AG04449 (cell line): ENCODE measurements around the gene ITGB6.
"Not testable (repeated sequence)": the region's sequence is repeated elsewhere in the genome, so short reads cannot be mapped to it uniquely, and the experiment has no call there.

Source experiments
- CTCF ChIA-PET: fragments of 350-600 bp; formaldehyde crosslinking; extraction: SDS; loops from one replicate; lab custom pipeline; 2021; ENCODE audit warnings: antibody characterized with exemption; lab: Yijun Ruan, JAX
- POLR2A ChIA-PET: fragments of 400-600, 350-600 bp; formaldehyde crosslinking; extraction: SDS; loops from one replicate; lab custom pipeline; 2020; ENCODE audit warnings: antibody characterized with exemption, inconsistent platforms; lab: Yijun Ruan, JAX
- DNase-seq: peaks from one replicate; pipeline ENCODE4 v3.0.0-alpha.2; 2010; ENCODE audit warnings: low read depth, low spot score
- H3K4me3 ChIP-seq: 2 replicates; pipeline ENCODE4 v1.5.1; 2011; ENCODE audit warnings: low read depth, mild to moderate bottlenecking, control low read depth, low read length
- CTCF ChIP-seq: IDR thresholded peaks from one replicate; pipeline ENCODE4 v1.5.1; 2011; ENCODE audit warnings: mild to moderate bottlenecking, moderate library complexity, low read length, control low read depth, inconsistent platforms; ENCODE audit not compliant: insufficient read depth; ENCODE audit errors: missing control alignments

Gene ITGB6

DNA sequence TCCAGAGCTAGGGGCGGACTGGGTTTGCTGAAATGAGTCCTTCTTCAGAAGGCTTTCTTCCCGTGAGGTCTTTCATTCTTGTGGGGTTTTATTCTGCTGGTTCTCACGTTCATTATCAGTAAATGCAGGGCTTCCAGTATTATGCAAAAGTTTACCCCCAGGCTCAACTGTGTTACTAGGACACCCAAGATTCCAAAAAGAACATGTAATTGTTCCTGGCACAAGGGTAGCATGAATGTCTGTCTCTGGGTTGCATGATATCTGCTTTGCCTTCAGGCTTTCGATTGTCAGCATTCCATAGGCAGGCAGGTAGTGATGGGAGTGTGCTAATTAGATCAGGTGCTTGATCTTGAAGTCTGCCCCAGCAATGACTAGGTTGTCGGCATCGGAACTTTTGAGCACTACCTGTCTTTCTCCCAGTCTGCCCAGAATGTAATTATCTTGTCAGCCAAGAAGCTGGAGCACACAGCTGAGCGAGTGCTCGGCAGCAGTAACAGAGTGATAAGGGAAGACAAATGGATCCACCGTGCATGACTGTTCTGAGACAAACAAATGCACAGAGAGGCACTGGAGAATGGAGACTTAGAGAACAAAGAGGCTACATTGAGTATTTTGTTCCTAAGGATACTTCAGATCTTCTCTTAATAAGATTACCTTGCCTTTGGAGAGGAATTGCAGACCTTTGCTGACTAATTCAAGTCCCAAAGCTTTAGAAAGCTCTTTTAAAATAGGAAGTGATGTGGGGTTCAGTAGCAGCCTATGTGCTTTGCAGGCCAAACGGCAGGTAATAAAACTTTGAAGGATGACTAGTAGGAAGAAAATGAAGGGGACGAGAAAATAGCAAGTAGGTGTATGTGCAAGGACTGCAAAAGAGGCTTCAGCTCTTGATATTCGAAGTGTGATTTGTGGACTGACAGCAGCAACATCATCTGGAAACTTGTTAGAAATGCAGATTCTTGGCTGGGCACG lies 41.9 kb downstream of the ITGB6 start:
- DNase-seq: peak; percentile 44
- POLR2A ChIA-PET: no interaction called here
- CTCF ChIA-PET: no interaction called here

GRCh38 chr2:160156665-160157064 lies 43.4 kb downstream of the ITGB6 start:
- TF ChIP-seq CTCF: no peak
- CTCF ChIA-PET: no interaction called here

More for the DNA sequence above, 41.9 kb downstream of the ITGB6 start:
- TF ChIP-seq CTCF: no peak
- no peak overlapping the region for H3K4me3 ChIP-seq

DNA sequence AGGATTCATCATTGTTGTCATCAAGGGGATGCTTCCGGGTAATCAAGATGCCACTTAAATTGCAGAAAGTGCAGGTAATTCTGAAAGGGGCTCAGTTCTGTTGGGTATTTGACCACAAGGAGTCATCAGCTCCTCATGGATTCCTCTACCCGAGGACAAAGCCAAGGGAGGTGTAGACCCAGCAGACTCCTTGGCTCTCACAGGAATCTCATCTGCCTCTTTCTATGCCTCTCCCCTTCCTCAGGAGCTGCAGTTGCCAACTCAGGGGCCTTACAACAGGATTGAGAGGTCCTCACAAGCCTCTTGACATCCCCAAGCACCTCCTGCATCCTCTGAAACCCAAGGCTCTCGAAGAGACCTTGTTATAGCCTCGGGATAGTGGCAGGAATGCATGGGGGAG lies 44.0 kb downstream of the ITGB6 start:
- ChIA-PET POLR2A (no interaction called here), CTCF (no interaction called here)
- DNase-seq: no peak
- H3K4me3 ChIP-seq: no peak overlapping the region
- no peak for TF ChIP-seq CTCF

More at GRCh38 chr2:160156665-160157064, 43.4 kb downstream of the ITGB6 start:
- POLR2A ChIA-PET: no interaction called here
- H3K4me3 ChIP-seq: no peak overlapping the region
- DNase-seq: no peak

DNA sequence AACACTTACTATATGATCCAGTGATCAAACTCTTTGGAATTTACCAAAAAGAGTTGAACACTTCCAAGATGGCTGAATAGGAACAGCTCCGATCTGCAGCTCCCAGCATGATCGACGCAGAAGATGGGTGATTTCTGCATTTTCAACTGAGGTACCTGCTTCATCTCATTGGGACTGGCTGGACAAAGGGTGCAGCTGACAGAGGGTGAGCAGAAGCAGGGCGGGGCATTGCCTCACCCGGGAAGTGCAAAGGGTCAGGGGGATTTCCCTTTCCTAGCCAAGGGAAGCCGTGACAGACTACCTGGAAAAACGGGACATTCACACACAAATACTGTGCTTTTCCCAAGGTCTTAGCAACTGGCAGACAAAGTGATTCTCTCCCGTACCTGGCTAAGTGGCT lies 51.7 kb downstream of the ITGB6 start:
- H3K4me3 ChIP-seq, POLR2A ChIA-PET, DNase-seq: not testable (repeated sequence)
- CTCF ChIA-PET: interaction anchor here (1.5 kb wide), 1 partner anchor 29 kb away, joined by 3 read pairs; no protein-coding TSS in a partner anchor

DNA sequence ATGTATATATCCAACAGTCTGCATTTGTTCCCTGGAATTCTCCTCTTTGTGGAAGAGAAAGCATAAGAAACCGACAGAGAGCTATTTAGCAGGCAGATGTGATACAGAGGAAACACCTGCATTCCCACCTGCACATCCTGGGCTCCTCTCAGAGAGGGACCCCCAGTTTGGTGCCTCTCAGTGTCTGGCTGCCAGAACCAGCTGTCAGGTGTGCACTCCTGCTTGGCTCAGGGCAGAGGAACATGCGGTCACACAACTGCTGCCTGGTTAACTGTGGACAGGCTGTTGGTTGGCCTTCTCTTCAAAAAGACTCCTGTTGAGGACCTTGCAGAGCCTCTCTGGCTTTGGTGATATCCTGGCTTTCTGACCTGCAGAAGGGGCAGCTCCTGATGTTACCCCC lies 54.6 kb downstream of the ITGB6 start:
- no peak for TF ChIP-seq CTCF
- no peak for DNase-seq
- POLR2A ChIA-PET: no interaction called here
- no peak overlapping the region for H3K4me3 ChIP-seq
- CTCF ChIA-PET: no interaction called here

DNA sequence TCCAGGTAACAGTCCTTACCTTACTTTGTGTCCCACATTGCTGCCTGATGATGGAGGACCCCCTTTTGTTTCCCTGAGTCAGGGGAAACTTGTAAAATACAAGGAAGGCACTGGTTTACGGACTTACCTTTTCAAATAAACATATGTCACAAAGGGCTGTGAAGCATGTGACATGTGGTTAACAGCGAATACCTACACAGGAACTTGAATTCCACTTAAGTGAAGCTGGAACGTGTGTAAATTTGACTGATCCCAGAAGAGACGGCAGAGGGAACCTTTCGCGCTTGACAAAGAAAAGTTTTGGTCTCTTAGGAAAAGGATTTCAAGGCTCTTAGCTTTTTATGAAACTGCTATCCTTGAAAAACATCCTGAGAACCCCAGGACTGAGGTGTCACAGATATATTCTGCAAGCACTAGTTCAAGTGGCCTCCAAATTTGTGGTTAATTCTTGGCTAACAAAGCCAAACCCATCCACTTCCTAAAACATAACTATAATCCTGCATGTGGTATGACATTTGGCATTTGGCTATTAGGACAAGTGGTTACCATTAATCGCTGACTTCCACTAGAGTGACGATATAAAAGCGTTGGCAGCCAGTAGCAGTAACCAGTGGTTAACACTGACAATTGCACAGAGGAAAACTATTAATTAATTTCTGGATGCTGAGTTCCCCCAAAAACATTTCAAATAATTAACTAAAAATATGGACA lies 55.6 kb downstream of the ITGB6 start:
- ChIA-PET POLR2A (no interaction called here), CTCF (no interaction called here)
- H3K4me3 ChIP-seq: no peak overlapping the region
- TF ChIP-seq CTCF: no peak
- DNase-seq: no peak
